Caco-2 (cell line): Measurements from ENCODE around the gene SEZ6L2. TPM values are rescaled to one million over a fixed set of nuclear protein-coding genes. Genes with fewer than 3 reads are reported as not detected.

ENCODE experiments used
- BruUV-seq: library from RNA; stranded (reverse); fragments of 400-500 nt; replicated peaks from 2 replicates; lab custom pipeline; 2021; lab: Mats Ljungman, UMichigan
- CTCF ChIA-PET: fragments of 300-600 bp; sonication (Branson Sonifier 250); formaldehyde crosslinking; loops from one replicate; lab custom pipeline; 2022; ENCODE audit warnings: antibody characterized with exemption; lab: Charles Lee
- POLR2A ChIA-PET: fragments of 300-600 bp; sonication (Branson Sonifier 250); formaldehyde crosslinking; loops from one replicate; lab custom pipeline; 2022; ENCODE audit warnings: antibody characterized with exemption; lab: Charles Lee
- DNase-seq, 2 experiments: peaks; one replicate each; pipeline versions ENCODE4 v3.0.0 to v3.0.0-alpha.2; 2020 to 2022
- H3K27me3 ChIP-seq: replicated peaks from 2 replicates; pipeline ENCODE4 v1.6.0; 2011; ENCODE audit warnings: low read length; ENCODE audit not compliant: control insufficient read depth, insufficient read depth
- H3K36me3 ChIP-seq: 2 replicates; pipeline ENCODE4 v1.5.1; 2011; ENCODE audit warnings: low read length; ENCODE audit not compliant: control insufficient read depth, insufficient read depth
- H3K4me1 ChIP-seq: fragments of 250-450 bp; sonication (Bioruptor Pico); 2 replicates; pipeline ENCODE4 v1.5.1; 2020; ENCODE audit warnings: mild to moderate bottlenecking
- H3K4me3 ChIP-seq: 2 replicates; pipeline ENCODE4 v1.5.1; 2011; ENCODE audit warnings: low read depth, mild to moderate bottlenecking, control low read depth, low read length
- H3K9me3 ChIP-seq: fragments of 250-450 bp; sonication (Bioruptor Pico); 2 replicates; pipeline ENCODE4 v1.5.1; 2020; ENCODE audit warnings: mild to moderate bottlenecking, moderate library complexity
- H3K27ac Mint-ChIP-seq: one replicate; pipeline ENCODE4 v1.8.0; 2022; ENCODE audit warnings: mixed read lengths; ENCODE audit not compliant: unreplicated experiment
- H3K27me3 Mint-ChIP-seq: one replicate; pipeline ENCODE4 v1.8.0; 2022; ENCODE audit warnings: mixed read lengths; ENCODE audit not compliant: insufficient read depth, unreplicated experiment
- H3K36me3 Mint-ChIP-seq: one replicate; pipeline ENCODE4 v1.8.0; 2022; ENCODE audit warnings: mild to moderate bottlenecking, mixed read lengths; ENCODE audit not compliant: insufficient read depth, unreplicated experiment
- H3K4me1 Mint-ChIP-seq: one replicate; pipeline ENCODE4 v1.8.0; 2022; ENCODE audit warnings: low read depth, mixed read lengths; ENCODE audit not compliant: unreplicated experiment
- H3K4me3 Mint-ChIP-seq: one replicate; pipeline ENCODE4 v1.8.0; 2022; ENCODE audit warnings: mild to moderate bottlenecking, moderate library complexity, mixed read lengths; ENCODE audit not compliant: unreplicated experiment
- H3K9me3 Mint-ChIP-seq: one replicate; pipeline ENCODE4 v1.8.0; 2022; ENCODE audit warnings: mixed read lengths; ENCODE audit not compliant: unreplicated experiment
- intact Hi-C: fragments of 100-400 bp; cut with micrococcal nuclease; formaldehyde crosslinking; loops from one replicate; pipeline ENCODE4 v1.10.0; 2022; ENCODE audit not compliant: unreplicated experiment
- total RNA-seq: library from RNA; stranded (reverse); gene quantifications from 2 replicates; pipeline ENCODE4 v1.2.3, GENCODE V29; 2022
- TF ChIP-seq, protein P1 (sequence below), 2 experiments: fragments of 200-600 bp in 1 of 2; IDR thresholded peaks; 1 replicate in 1 of 2; 2 replicates in 1 of 2; pipeline versions ENCODE4 v1.5.1 to v1.8.0; 2011 to 2022; ENCODE audit warnings: antibody characterized with exemption in 1 of 2, control low read depth in 1 of 2, inconsistent platforms in 1 of 2, low read depth in 1 of 2, low read length in 1 of 2, mild to moderate bottlenecking in 1 of 2, moderate library complexity in 1 of 2; ENCODE audit not compliant: insufficient read depth in 1 of 2, severe bottlenecking in 1 of 2, unreplicated experiment in 1 of 2

Gene SEZ6L2
- total RNA-seq, 1 experiment from 2014 or later = 24.1 TPM

DNA sequence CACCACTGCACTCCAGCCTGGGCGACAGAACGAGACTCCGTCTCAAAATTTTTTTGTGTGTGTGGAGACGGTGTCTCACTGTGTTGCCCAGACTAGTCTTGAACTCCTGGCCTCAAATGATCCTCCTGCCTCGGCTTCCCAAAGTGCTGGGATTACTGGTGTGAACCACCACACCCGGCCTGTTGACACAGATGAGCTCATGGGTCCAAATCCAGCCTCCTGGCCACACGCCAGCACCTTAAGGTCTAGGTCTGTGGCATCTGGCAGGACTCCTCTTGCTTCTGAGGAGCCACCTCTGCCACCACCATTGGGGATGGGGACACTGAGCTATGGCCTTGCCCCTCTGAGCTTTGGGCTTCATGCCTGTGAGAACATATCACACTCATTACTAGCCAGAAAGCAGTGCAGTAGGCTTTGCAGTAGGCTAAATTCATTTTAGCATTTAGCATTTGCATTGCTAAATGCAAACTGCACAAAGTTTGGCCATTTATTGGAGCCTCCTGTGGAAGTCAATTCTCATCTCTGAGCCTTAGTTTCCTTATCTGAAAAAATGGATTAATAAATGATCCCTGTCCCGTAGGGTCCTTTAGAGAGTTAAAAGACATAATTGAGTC lies 30.8 kb downstream of the SEZ6L2 start:
- intact Hi-C loops = loop anchor here (10.0 kb wide), 1 partner anchor 106 kb away; the partner anchor contains the start of gene TAOK2
- POLR2A ChIA-PET = no interaction called here
- no peaks in the 10 kb centered on the region for H3K27me3 Mint-ChIP-seq
- H3K27me3 ChIP-seq = no peaks in the 10 kb centered on the region
- H3K4me1 ChIP-seq = no peaks in the 10 kb centered on the region
- H3K36me3 Mint-ChIP-seq = peaks cover 2% of the 10 kb centered on the region
- CTCF ChIA-PET = interaction anchor here (0.8 kb wide), 1 partner anchor 160 kb away, joined by 4 read pairs; no protein-coding TSS in a partner anchor
- no peaks in the 10 kb centered on the region for H3K36me3 ChIP-seq
- no peaks in the 10 kb centered on the region for H3K9me3 Mint-ChIP-seq
- H3K4me3 ChIP-seq = no peak overlapping the region
- DNase-seq = no peak
- TF ChIP-seq, protein P1, sequence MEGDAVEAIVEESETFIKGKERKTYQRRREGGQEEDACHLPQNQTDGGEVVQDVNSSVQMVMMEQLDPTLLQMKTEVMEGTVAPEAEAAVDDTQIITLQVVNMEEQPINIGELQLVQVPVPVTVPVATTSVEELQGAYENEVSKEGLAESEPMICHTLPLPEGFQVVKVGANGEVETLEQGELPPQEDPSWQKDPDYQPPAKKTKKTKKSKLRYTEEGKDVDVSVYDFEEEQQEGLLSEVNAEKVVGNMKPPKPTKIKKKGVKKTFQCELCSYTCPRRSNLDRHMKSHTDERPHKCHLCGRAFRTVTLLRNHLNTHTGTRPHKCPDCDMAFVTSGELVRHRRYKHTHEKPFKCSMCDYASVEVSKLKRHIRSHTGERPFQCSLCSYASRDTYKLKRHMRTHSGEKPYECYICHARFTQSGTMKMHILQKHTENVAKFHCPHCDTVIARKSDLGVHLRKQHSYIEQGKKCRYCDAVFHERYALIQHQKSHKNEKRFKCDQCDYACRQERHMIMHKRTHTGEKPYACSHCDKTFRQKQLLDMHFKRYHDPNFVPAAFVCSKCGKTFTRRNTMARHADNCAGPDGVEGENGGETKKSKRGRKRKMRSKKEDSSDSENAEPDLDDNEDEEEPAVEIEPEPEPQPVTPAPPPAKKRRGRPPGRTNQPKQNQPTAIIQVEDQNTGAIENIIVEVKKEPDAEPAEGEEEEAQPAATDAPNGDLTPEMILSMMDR (IDR thresholded peaks at IDR 0.05; ENCODE audit: insufficient read depth in 1 of 2, low read depth in 1 of 2, low read length in 1 of 2, severe bottlenecking in 1 of 2, unreplicated experiment in 1 of 2) = no peak
- no peak overlapping the region for H3K4me3 Mint-ChIP-seq
- BruUV-seq = no TSS peak
- H3K9me3 ChIP-seq = no peaks in the 10 kb centered on the region
- no peaks in the 10 kb centered on the region for H3K4me1 Mint-ChIP-seq
- no peak overlapping the region for H3K27ac Mint-ChIP-seq

DNA sequence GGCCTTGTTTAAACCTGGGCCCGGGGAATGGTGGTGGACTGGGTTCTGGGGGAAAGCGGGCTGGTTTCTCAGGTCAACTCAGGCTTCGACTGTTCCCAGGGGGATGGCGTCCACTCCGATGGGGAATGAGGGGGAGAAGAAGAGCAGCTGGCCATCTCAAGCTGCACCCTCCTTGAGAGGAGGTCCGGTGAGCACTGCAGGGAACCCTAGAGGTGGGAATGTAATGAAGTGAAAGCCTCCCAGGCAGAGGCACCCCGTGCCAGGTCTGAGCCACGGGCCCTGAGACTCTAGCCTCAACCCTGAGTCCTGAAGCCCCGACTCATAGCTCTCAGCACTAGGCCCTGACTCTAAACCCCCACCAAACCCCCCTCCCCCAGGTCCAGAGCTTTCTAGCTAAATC lies 35.1 kb downstream of the SEZ6L2 start:
- no peaks in the 10 kb centered on the region for H3K27me3 ChIP-seq
- BruUV-seq = no TSS peak
- POLR2A ChIA-PET = interaction anchor here (0.6 kb wide), 1 partner anchor 41 kb away, joined by 5 read pairs; no protein-coding TSS in a partner anchor
- CTCF ChIA-PET = interaction anchor here (0.6 kb wide), 1 partner anchor 16 kb away, joined by 4 read pairs; no protein-coding TSS in a partner anchor
- no peak overlapping the region for H3K4me3 ChIP-seq
- intact Hi-C loops = loop anchor here (10.0 kb wide), 1 partner anchor 111 kb away; the partner anchor contains the start of gene TAOK2
- H3K4me1 ChIP-seq = peaks cover 6% of the 10 kb centered on the region; the same call in 1 of the 2 replicates
- no peak overlapping the region for H3K4me3 Mint-ChIP-seq
- H3K9me3 ChIP-seq = no peaks in the 10 kb centered on the region
- peaks cover 15% of the 10 kb centered on the region for H3K36me3 Mint-ChIP-seq
- no peaks in the 10 kb centered on the region for H3K27me3 Mint-ChIP-seq
- TF ChIP-seq, protein P1 (IDR thresholded peaks at IDR 0.05; ENCODE audit: insufficient read depth in 1 of 2, low read depth in 1 of 2, low read length in 1 of 2, severe bottlenecking in 1 of 2, unreplicated experiment in 1 of 2) = no peak
- no peak for DNase-seq
- peaks cover 1% of the 10 kb centered on the region; the same call in 1 of the 2 replicates for H3K36me3 ChIP-seq
- H3K9me3 Mint-ChIP-seq = no peaks in the 10 kb centered on the region
- H3K4me1 Mint-ChIP-seq = peaks cover 6% of the 10 kb centered on the region
- H3K27ac Mint-ChIP-seq = no peak overlapping the region

DNA sequence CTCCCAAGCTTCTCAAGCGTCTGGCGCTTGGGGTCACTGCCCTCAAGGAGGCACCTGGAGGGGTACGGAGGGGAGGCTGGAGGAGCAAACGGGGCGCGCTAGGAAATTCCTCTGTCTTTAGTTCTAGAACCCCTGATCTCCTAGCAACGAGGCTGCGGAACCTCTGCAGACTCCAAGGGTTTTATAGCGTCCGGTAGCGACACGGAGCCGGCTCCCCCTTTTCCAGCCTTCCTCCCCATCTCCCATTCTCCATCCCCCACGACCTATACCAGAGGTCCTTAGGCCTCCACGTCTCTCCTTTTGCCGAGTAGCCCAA lies 35.7 kb downstream of the SEZ6L2 start:
- Histone ChIP-seq H3K4me3 (no peak overlapping the region; the same call in none of the 2 replicates), H3K9me3 (no peaks in the 10 kb centered on the region), H3K4me1 (peaks cover 6% of the 10 kb centered on the region; the same call in 1 of the 2 replicates), H3K36me3 (peaks cover 1% of the 10 kb centered on the region; the same call in 1 of the 2 replicates), H3K27me3 (no peaks in the 10 kb centered on the region)
- DNase-seq = no peak
- no TSS peak for BruUV-seq
- TF ChIP-seq, protein P1 (IDR thresholded peaks at IDR 0.05; ENCODE audit: insufficient read depth in 1 of 2, low read depth in 1 of 2, low read length in 1 of 2, severe bottlenecking in 1 of 2, unreplicated experiment in 1 of 2) = no peak
- CTCF ChIA-PET = interaction anchor here (0.6 to 0.8 kb wide), 5 partner anchors 16 to 98 kb away, joined by 3 to 4 read pairs (median 3); partner anchors contain the start of gene TMEM219
- POLR2A ChIA-PET = interaction anchor here (0.6 kb wide), 1 partner anchor 35 kb away, joined by 9 read pairs; no protein-coding TSS in a partner anchor
- peaks cover 6% of the 10 kb centered on the region for H3K4me1 Mint-ChIP-seq
- intact Hi-C loops = loop anchor here (2.0 to 10.0 kb wide), 4 partner anchors 35 to 111 kb away; partner anchors contain the start of genes KCTD13, PAGR1, SEZ6L2 and TAOK2
- peaks cover 15% of the 10 kb centered on the region for H3K36me3 Mint-ChIP-seq
- peak overlapping the region; percentile 100 for H3K27ac Mint-ChIP-seq
- H3K9me3 Mint-ChIP-seq = no peaks in the 10 kb centered on the region
- H3K4me3 Mint-ChIP-seq = peak overlapping the region; percentile 93
- no peaks in the 10 kb centered on the region for H3K27me3 Mint-ChIP-seq
